GM21723 (cell line): ENCODE results near the gene ERVK3-1.

Experiments used
- ATAC-seq: cut with Tn5 transposase; IDR thresholded peaks from one replicate; pipeline ENCODE4 v1.9.1; 2021; ENCODE audit warnings: mild to moderate bottlenecking, moderate library complexity; ENCODE audit not compliant: unreplicated experiment

Gene ERVK3-1

DNA sequence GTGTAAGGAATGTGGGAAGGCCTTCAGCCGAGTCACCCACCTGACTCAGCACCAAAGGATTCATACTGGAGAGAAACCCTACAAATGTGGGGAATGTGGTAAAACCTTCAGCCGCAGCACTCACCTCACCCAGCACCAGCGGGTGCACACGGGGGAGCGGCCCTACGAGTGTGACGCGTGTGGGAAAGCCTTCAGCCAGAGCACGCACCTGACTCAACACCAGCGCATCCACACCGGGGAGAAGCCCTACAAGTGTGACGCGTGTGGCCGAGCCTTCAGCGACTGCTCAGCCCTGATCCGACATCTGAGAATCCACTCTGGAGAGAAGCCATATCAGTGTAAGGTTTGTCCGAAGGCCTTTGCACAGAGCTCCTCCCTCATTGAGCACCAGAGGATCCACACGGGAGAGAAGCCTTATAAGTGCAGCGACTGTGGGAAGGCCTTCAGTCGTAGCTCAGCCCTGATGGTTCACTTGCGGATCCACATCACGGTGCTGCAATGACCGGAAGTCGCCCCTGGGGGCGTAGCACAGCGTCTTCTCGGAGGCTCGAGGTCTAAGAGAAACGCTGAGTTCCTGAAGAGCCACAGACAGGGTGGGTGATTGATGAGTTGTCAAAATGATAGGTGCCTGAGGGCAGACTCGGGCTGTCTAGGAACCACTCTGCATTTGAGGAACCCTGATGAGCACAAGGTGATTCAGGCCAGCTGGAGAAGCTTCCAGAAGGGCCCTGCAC, 33.8 kb downstream of the ERVK3-1 start:
- no peak for ATAC-seq

DNA sequence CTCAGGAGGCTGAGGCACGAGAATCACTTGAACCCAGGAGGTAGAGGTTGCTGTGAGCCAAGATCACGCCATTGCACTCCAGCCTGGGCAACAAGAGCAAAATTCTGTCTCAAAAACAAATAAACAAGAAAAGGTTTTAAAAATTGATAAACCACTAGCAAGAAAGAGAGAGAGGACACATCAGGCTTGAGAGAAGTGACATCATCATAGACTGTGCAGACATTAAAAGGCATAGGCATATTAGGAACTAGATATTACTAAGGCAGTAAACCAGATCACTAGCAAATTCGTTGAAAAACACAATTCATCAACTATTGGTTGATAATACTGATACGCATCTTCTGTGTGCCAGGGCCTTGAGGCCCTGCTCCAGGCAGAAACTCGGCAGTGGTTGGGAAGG, 40.4 kb downstream of the ERVK3-1 start:
- ATAC-seq: no peak

DNA sequence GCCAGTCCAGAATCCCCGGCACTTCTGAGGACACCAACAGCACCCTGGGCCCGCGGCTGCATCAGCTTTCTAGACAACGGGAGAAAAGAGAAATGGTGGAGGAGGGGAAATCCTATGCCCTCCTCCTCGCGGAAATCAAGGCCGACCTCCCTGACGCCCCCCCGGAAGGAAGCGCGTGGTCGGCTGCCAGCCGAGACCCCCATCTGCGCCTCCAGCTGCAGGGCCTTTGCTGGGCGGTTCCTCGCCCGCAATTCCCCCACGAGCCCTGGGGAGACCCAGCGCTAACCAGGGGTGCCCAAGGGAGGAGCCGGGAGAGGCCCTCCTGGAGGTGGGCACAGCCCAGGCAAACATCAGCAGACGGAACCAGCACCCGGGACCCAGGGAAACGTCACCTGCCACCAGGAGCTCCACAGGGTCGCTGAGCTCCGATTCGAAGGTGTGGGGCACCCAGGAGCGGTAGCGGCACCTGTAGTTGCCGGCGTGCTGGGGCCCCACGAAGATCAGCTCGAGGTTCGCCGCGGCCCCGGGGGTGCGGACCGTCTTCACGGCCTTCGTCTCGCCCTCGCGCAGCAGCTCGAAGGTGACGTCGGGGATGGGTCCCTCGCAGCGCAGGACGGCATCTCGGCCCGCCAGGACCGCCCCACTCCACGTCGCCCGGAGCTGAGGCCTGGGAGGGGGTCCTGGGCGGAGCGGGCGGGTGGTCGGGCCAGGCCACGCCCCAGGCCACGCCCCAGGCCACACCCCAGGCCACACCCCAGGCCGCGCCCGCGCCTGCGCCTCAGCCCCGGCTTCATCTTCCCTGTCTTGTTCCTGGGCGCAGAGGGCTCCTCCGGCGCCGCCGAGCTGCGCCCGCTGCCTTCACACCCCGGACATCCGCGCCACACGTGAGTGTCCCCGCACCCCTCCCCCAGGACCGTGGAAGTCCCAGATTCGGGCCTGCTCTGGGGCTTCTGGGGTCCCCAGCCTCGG, 42.1 kb downstream of the ERVK3-1 start:
- ATAC-seq: peak; percentile 88

DNA sequence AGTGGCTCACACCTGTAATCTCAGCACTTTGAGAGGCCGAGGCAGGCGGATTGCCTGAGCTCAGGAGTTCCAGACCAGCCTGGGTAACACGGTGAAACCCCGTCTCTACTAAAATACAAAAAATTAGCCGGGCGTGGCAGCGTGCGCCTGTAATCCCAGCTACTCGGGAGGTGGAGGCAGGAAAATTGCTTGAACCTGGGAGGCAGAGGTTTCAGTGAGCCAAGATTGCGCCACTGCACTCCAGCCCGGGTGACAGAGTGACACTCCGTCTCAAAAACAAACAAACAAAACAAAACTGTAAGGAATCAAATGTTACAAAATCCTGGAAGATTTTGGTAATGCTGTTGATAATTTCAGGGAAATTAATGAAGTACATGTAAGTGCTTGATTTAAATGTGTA, 42.9 kb downstream of the ERVK3-1 start:
- peak; percentile 14 for ATAC-seq

DNA sequence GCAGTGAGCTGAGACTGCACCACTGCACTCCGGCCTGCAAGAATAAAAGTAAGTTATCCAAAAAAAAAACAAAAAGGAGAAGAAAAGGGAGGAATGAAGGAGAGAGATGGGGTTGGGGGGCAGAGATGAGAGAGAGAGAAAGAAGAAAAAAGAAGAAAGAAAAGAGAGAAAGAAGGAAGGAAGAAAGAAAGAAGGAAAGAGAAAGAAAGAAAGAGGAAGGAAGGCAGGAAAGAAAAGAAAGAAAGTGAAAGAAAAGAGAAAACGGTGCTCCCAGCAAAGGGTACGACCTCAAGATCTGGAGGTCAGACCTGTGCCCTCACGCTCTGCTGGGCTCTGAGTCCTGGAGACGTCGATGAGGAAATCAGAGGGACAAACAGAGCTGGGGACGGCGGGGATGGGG, 44.4 kb downstream of the ERVK3-1 start:
- ATAC-seq: no peak

DNA sequence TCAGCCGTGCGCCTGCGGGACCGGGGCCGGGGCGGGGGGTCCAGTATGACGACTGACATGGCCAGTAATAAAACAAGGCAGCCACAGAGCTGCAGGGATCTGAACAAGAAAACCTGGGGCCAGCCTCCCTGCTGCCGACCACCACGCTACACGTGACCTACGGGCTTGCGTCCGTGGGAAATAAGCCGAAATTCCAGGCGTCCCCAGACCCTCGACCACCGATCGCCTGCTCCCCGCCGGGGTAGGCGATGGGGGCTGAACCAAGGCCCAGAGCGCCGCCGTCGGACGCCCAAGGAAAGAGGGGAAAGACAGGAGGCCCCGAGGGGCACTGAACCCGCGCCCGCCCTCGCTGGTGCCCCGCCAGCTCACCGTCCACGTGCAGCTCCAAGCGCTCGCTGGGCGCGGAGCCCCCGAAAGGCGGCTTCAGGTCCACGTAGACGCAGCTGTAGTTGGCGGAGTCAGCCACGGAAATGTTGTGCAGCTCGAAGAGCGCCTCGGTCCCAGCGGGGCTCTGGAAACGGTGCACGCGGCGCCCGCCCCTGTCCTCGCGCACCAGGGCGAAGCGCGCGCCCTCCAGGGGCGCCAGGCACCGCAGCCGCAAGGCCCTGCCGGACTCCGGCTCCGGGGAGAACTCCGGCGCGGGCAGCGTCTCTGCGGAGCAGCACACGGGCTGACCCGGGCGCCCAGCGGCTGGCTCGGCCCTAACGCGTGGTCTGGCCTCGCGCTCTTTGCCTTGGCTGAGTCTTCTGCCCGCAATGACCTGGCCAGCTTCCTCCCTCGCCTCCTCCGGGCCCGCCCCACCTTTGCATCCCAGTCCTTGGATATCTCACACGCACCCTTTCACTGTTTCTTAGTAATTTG, 45.1 kb downstream of the ERVK3-1 start:
- ATAC-seq: no peak

DNA sequence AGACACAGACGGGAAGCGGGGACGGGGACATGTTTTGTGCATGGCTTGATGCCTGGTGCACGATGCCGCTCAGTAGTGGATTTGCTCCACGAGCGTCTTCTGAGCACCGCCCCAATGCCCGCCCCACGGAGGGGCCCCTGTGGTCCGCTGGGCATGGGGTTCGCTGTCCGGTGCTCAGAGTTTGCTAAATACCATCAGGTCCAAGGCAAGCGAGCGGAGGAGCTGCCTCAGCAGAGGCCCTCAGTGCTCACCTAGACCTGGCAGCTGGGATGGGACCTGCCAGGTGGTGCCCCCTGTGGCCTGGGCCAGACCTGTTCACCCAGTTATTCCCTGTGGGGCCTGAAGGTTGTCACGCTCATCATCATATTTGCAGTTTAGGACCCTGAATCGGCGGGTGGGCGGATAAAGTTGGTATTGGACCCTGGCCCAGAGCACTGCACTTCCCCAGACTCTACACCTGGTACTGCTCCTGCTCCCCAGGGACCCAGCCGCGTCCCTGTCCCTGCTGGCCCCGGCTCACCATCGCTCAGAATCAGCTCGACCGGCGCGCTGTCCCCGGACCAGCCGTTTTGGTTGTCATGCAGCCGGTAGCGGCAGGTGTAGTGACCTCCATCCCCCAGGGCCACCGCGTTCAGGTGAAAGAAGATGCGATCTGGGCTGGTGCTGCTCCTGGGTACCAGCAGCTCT, 45.8 kb downstream of the ERVK3-1 start:
- no peak for ATAC-seq

DNA sequence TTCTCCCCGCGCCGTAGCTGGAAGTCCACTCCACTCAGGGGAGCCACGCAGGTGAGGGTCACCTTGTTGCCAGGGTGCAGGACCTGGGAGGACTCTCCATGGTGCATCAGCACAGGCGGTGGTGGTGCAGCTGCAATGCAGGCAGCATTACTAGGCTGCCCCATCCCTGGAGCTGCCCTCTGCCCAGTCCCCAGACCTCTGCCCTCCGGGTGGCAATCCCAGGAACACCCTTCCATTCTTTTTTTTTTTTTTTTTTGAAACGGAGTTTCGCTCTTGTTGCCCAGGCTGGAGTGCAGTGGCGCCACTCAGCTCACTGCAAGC, 46.3 kb downstream of the ERVK3-1 start:
- no peak for ATAC-seq

DNA sequence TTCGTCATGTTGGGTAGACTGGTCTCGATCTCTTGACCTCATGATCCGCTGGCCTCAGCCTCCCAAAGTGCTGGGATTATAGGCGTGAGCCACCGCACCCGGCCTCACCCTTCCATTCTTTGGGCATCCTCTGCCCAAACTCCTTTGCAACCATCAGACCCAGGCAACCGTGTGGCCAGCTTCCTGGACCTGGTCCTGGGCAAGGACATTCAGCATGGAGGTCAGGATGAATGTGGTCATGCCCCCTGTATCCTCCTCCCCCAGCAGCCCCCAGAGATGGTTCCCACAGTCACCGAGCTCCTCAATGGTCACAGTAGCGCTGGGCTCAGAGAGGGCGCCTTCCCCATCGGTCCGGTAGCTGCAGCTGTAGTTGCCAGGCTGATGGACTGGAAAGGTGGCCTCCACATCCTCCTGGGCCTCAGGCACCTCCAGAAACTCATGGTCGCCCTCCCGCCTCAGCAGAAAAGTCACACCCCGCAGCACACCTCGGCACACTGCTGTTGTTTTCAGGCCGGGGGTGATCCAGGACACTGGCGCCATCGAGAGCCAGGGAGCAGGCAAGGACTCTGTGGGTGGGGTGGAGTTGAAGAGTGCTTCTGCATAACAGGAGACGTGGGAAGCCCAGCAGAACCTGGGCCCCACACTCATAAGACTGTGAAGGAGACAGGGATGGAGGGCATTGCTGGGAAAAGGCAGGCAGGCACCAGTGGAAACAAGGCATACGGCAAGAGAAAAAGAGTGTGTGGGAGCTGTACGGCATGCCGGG, 47.0 kb downstream of the ERVK3-1 start:
- no peak for ATAC-seq

DNA sequence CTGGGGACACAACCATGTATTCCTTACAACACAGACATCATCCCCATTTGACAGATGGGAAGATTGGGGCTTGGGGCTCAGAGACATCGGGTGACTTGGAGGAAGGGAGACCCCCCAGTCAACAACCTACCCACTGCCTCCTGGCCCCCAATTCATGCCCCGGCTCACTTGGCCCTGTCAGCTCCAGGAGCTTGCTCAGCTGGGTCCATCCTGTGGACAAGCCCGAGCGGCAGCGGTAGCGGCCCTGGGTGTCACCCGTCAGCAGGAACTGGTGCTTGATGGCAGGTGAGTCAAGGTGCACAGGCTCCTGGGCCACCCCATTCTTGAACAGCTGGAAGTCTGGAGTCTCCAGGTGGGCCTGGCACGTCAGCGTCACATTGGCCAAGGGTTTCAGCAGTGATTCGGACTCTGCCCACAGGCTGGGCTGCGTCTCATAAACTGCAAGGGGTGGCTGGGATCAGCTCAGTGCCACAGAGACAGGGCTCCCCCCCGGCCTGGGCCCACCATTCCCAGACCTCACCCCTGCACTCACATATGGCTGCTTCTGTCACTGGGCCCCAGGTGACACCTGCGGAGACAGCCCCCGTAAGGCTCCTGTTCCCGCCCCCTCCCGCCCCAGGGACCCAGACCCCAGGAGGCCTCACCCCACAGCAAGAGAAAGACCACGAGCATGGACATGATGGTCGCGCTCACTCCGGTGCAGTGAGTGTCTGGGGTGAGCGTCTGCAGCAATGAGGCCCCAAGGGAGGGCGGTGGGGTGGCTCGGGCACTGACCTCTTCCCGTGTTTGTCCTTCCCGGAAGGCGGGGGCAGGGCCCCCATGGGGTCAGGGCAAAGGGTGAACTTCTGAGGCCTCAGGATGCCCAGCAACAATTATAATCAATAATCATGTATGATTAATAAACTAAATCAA, 47.8 kb downstream of the ERVK3-1 start, which contains the start of gene A1BG:
TSS of gene A1BG (minus strand) at position 733 of the 912 bp plus-strand sequence. CDS start at position 678, 55 bp downstream.
- no peak for ATAC-seq

DNA sequence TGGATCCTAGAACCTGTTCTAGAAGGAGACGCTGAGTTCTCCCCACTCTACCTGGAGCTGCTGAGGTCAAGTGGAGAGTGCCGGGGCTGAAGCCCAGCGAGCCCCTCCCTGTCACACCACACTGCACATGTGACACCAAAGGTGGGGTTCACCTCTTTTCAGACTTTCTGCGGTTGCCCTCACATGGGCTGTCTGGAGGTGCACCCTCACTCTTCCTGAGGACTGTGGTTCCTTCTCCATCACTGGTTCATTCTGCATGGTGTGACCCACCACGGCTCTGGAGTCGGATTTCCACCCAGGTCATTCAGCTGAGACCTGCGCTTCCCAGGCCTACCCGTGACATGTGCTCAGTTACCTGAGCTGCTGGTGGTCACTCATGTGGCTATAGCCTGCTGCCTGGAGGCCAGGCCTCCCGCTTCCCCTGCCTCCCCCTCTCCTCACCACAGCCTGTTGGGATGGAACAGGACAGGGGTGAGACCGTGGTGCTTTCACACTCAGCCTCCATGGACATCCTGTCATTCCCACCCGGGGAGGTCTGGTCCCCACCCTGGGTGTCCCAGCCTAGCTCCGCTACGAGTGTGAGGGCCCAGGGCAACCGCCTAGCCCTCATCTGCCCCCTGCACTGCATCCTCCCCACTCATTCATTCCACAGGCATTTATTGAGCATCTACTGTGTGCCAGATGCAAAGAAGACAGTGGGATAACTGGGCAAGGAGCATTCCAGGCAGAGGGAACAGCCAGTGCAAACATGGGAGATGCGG, 48.7 kb downstream of the ERVK3-1 start:
- ATAC-seq: no peak

DNA sequence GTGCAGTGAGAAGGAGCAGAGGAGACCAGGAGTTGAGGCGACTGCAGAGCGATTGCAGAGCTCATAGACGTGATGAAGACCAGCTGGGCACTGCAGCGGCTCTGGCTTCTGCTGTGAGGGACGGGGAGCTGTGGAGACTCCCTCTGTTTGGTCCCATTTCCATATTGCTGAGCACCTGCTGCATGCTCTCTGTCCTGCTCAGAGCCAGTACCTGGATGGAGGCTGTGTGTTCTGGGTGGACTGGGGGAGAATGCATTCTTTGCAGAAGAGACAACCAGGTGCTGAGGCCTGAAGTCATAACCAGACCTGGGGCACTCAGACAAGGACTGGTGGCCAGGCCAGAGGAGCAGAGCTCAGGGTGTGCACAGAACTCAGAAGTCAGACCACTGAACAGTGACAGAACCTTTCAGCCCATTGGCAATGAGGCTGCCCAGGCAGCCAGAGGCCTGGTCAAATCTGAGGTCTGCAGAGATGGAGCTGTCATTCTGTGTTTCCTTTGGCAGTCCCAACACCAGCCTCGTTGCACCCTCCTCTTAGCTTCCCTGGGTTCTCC, 49.4 kb downstream of the ERVK3-1 start:
- ATAC-seq: no peak

DNA sequence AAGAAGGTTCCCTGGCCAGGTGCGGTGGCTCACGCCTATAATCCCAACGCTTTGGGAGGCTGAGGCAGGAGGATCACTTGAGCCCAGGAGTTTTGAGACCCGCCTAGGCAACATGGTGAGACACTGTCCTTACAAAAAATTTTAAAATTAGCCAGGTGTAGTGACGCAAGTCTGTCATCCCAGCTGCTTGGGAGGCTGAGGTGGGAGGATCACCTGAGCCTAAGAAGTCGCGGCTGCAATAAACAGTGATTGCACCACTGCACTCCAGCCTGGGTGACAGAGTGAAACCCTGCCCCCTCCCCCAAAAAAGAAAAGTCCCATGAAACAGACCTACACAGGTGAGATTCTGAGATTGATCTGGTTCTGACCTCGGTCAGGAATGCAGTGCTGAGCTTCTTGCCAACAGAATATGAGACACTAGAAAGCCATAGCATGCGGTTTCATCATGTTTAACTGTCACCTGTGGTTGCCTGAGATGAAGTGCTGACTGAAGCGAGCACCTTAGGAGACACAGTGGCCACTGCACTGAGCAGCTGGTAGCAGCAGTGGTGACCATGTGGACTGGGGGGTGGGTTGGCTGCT, 50.1 kb downstream of the ERVK3-1 start:
- ATAC-seq: no peak

DNA sequence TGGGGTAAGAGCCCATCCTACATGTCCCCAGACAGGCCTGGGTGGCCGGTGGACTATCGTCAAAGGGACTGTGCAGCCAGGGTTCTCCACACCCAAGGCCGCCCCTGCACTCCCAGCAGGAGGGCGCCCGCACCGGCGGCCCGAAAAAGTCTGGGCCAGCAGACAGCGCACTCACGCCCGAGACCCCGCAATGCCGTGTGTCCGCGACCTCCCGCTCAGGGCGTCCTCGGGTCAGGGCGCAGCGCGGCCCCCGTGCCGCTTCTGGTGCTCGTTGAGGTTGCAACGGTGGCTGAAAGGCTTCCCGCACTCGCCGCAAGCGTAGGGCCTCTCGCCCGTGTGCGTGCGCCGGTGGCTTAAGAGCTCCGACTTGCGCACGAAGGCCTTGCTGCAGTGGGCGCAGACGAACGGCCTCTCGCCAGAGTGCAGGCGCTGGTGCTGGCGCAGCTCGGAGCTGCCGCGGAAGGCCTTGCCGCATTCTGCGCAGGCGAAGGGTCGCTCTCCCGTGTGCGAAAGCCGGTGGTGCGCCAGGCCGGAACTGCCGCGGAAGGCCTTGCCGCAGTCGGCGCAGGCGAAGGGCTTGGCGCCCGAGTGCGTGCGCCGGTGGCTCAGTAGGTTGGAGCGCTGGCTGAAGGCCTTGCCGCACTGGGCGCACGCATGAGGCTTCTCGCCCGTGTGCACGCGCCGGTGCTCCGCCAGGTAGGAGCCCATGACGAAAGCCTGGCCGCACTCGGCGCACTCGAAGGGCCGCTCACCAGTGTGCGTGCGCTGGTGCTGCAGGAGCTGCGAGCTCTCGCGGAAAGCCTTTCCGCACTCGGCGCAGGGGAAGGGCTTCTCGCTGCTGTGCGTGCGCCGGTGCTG, 51.0 kb downstream of the ERVK3-1 start:
- no peak for ATAC-seq

DNA sequence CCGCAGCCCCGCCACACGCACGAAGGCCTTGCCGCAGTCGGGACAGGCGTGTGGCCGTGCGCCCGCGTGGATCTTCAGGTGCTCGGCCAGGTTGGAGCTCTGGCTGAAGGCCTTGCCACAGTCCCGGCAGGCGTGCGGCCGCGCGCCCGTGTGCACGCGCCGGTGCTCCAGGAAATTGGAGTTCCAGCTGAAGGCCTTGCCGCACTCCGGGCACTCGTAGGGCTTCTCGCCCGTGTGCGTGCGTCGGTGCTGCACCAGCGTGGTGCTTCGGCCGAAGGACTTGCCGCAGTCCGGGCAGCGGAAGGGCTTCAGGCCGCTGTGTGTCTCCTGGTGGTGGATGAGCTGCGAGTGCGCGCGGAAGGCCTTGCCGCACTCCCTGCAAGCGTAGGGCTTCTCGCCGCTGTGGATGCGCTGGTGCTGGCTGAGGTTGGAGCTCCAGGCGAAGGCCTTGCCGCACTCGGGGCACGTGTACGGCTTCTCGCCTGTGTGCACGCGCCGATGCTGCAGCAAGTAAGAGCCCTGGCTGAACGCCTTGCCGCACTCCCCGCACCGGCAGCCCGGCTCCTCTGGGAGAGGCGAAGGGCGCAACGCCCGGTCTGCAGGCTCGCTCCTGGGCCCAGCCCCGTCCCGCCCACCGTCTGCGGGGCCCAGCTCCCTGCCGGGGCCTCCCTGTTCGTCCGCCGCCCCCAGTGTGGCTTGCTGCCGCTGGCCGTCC, 51.7 kb downstream of the ERVK3-1 start:
- no peak for ATAC-seq
